Measurements from ENCODE around the gene IL6. TPM values are rescaled to one million over a fixed set of nuclear protein-coding genes. Genes with fewer than 3 reads are reported as not detected.

Gene IL6
- total and polyA plus RNA-seq, 2 of the 8 experiments (the other 6 are each of a cell fraction or from before 2014, with no cell fraction given) = 0.12 to 0.41 TPM

GRCh38 chr7:22751341-22751740 lies 24.3 kb downstream of the IL6 start:
- Histone ChIP-seq H3K36me3 (ENCODE audit: control insufficient read depth in 2 of 4, insufficient read depth in 4 of 4, low read length in 3 of 4) (no peaks in the 10 kb centered on the region), H2BK12ac (ENCODE audit: low read depth, low read length) (no peak overlapping the region), H2BK15ac (ENCODE audit: low read length) (no peak overlapping the region), H3K23me2 (ENCODE audit: low read depth, low read length) (no peaks in the 10 kb centered on the region), H3K4me2 (ENCODE audit: insufficient read depth in 1 of 2, low read depth in 2 of 2, low read length in 2 of 2) (no peak overlapping the region), H3K79me1 (ENCODE audit: low read depth, low read length) (no peaks in the 10 kb centered on the region), H4K5ac (ENCODE audit: insufficient read length, low read depth, low read length) (no peak overlapping the region), H2BK5ac (ENCODE audit: low read depth, low read length) (no peak overlapping the region), H3K79me2 (ENCODE audit: control insufficient read depth in 1 of 2, insufficient read depth in 2 of 2, low read length in 2 of 2) (no peaks in the 10 kb centered on the region), H2AFZ (ENCODE audit: low read length) (no peak overlapping the region), H3K56ac (replicated peaks; ENCODE audit: insufficient read length, low read depth, low read length) (no peak overlapping the region), H3K4me3 (ENCODE audit: extremely low read depth in 1 of 4, insufficient read depth in 2 of 4, low read depth in 3 of 4, low read length in 4 of 4) (no peak overlapping the region), H3K9ac (replicated peaks in 1 of 4; ENCODE audit: extremely low read depth in 1 of 4, low read depth in 3 of 4, low read length in 3 of 4) (no peak overlapping the region), H2BK20ac (ENCODE audit: low read length) (no peak overlapping the region), H4K8ac (ENCODE audit: extremely low read depth, insufficient read depth, low read length) (no peak overlapping the region), H3K4me1 (replicated peaks in 1 of 4; ENCODE audit: control insufficient read depth in 3 of 4, insufficient read depth in 4 of 4, low read length in 3 of 4) (no peaks in the 10 kb centered on the region), H3K9me3 (ENCODE audit: insufficient read depth in 2 of 2, low read depth in 1 of 2, low read length in 1 of 2) (peaks cover 0 to 2% of the 10 kb centered on the region in 2 experiments; a peak in 3 of 4 replicates), H2BK120ac (replicated peaks; ENCODE audit: low read depth, low read length) (no peak overlapping the region), H3K27ac (ENCODE audit: low read depth, low read length) (no peak overlapping the region), H3K27me3 (replicated peaks in 1 of 4; ENCODE audit: control insufficient read depth in 3 of 4, extremely low read depth in 1 of 4, insufficient read depth in 3 of 4, low read length in 3 of 4) (peaks cover 0 to 1% (median 0%) of the 10 kb centered on the region in 4 experiments; a peak in 1 of 7 replicates), H3K14ac (ENCODE audit: insufficient read length) (no peak overlapping the region), H3K4ac (replicated peaks; ENCODE audit: insufficient read length, low read depth, low read length) (no peak overlapping the region), H2AK5ac (ENCODE audit: low read depth, low read length) (no peak overlapping the region), H3K23ac (ENCODE audit: insufficient read length) (no peak overlapping the region), H4K91ac (replicated peaks; ENCODE audit: insufficient read length, low read length) (no peak overlapping the region), H4K20me1 (replicated peaks in 1 of 2; ENCODE audit: control insufficient read depth in 1 of 2, insufficient read depth in 2 of 2, low read length in 2 of 2) (no peaks in the 10 kb centered on the region), H3K18ac (ENCODE audit: extremely low read depth, low read length) (no peak overlapping the region)
- ChIA-PET CTCF (ENCODE audit: partially characterized antibody) (interaction anchor here (0.6 to 1.7 kb wide), 4 partner anchors 17 to 109 kb away, joined by 3 to 7 read pairs (median 5); partner anchors contain the start of gene IL6), POLR2A (ENCODE audit: partially characterized antibody) (no interaction called here)
- FAIRE-seq = no peak
- 92% methylated on average over 1 of the region's 1 CpG; no CpG with 5 or more reads in 1 of the 2 experiments for WGBS, 2 experiments (ENCODE audit: extremely low coverage in 1 of 2, insufficient coverage in 1 of 2, insufficient read length in 1 of 2, insufficient replicate concordance in 2 of 2, low coverage in 1 of 2, low lambda C conversion rate in 2 of 2, missing lambda C conversion rate in 1 of 2)
- no peak for DNase-seq (ENCODE audit: low read depth in 1 of 2, low spot score in 2 of 2)
- no peak for TF ChIP-seq USF2 (IDR thresholded peaks at IDR 0.05; ENCODE audit: low read length)
- no peak for TF ChIP-seq YY1 (IDR thresholded peaks at IDR 0.05; ENCODE audit: low read depth, low read length)
- no peak for TF ChIP-seq SRF (IDR thresholded peaks at IDR 0.05; ENCODE audit: low read depth, low read length)
- no peak for TF ChIP-seq BCL11A (IDR thresholded peaks at IDR 0.05; ENCODE audit: low read depth in 2 of 2, low read length in 2 of 2)
- TF ChIP-seq BRCA1 (IDR thresholded peaks at IDR 0.05; ENCODE audit: low read depth, low read length) = no peak
- no peak for TF ChIP-seq RFX5 (IDR thresholded peaks at IDR 0.05; ENCODE audit: borderline replicate concordance, low read depth, low read length)
- TF ChIP-seq SUZ12 (IDR thresholded peaks at IDR 0.05; ENCODE audit: low read length) = no peak
- no peak for TF ChIP-seq CHD2 (IDR thresholded peaks at IDR 0.05; ENCODE audit: low read length)
- TF ChIP-seq SIRT6 (IDR thresholded peaks at IDR 0.05; ENCODE audit: low read length) = no peak
- TF ChIP-seq JUND (IDR thresholded peaks at IDR 0.05; ENCODE audit: low read length) = no peak
- TF ChIP-seq CHD1 (IDR thresholded peaks at IDR 0.05; ENCODE audit: low read depth, low read length) = no peak
- no peak for TF ChIP-seq SIX5 (IDR thresholded peaks at IDR 0.05; ENCODE audit: low read depth, low read length)
- TF ChIP-seq TAF7 (optimal IDR thresholded peaks at IDR 0.05; ENCODE audit: borderline replicate concordance, low read depth, low read length) = no peak
- no peak for TF ChIP-seq SP4 (IDR thresholded peaks at IDR 0.05; ENCODE audit: low read length)
- TF ChIP-seq RBBP5 (IDR thresholded peaks at IDR 0.05; ENCODE audit: borderline replicate concordance, low read depth, low read length) = no peak
